GM12891 (cell line): ENCODE data around the gene PTCD1.

Experiments used
- PAX5 ChIP-seq: IDR thresholded peaks from 2 replicates; pipeline ENCODE4 v1.6.1; 2011; ENCODE audit warnings: low read length, moderate library complexity, mild to moderate bottlenecking; ENCODE audit not compliant: insufficient read depth, severe bottlenecking
- POLR2A ChIP-seq: IDR thresholded peaks from 2 replicates; pipeline ENCODE4 v1.6.1; 2011; ENCODE audit warnings: low read depth, low read length, control low read depth
- POLR2AphosphoS5 ChIP-seq: IDR thresholded peaks from 2 replicates; pipeline ENCODE4 v1.6.1; 2011; ENCODE audit warnings: low read depth, low read length, control low read depth
- POU2F2 ChIP-seq: IDR thresholded peaks from 2 replicates; pipeline ENCODE4 v1.6.1; 2011; ENCODE audit warnings: low read depth, mild to moderate bottlenecking, control low read depth, low read length, moderate library complexity
- TAF1 ChIP-seq: IDR thresholded peaks from 2 replicates; pipeline ENCODE4 v1.6.1; 2011; ENCODE audit warnings: low read depth, low read length, control low read depth

DNA sequence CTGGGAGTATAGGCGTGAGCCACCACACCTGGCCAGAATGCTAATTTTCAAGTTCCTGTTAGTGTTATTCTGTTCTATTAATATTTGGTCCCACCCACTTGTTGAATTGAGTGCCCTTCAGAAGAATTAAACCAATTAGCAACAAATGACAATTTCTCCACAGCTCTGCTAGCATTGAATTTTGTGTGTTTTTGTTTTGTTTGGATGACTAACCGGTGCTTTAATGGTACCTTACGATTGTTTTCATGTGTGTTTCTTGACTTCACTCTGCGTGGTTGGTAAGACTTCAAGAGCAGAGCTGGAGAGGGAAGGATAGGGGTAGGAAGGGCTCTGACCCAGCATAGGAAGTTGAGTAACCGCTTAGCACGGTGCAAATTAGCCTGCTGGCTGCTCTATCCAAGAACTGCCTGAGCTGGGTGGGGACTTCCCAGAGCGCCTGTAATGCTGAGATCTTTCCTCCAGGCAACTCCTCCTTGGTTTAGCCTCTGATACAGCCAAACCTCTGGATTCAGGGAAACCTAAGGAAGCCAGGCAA, 59.5 kb downstream of the PTCD1 start:
- TF ChIP-seq POU2F2 (no peak), POLR2A (peak; percentile 52; the same call in 1 of the 2 replicates), POLR2AphosphoS5 (no peak), TAF1 (no peak), PAX5 (no peak)
